Measurements from ENCODE around the gene KDM5B.

Gene KDM5B

DNA sequence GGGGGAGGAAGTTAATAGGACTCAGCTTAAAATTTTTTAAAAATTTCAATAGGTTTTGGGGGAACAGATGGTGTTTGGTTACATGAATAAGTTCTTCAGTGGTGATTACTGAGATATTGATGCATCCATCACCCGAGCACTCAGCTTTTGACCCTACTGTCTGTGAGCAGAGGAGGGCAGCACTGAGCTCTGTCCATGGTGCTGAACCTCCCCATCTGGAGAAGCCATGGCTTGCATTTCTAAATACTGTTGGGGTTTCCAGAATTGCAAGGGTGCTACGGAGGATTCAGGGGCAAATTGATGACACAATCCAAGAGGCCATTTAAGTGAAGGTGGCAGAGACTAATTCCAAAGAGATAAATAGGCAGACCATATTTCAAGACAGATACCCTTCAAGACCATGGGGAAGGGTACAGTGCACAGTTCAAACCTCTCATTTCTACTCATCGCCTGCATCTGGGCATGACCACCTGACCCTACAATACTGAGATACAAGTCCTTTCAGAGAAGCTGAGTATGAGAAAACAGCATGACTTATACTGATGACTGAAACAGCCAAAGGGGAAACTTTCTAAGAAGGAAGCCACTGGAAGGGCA, 115.2 kb downstream of the KDM5B start:
- no peak overlapping the region for H3K4me3 ChIP-seq

DNA sequence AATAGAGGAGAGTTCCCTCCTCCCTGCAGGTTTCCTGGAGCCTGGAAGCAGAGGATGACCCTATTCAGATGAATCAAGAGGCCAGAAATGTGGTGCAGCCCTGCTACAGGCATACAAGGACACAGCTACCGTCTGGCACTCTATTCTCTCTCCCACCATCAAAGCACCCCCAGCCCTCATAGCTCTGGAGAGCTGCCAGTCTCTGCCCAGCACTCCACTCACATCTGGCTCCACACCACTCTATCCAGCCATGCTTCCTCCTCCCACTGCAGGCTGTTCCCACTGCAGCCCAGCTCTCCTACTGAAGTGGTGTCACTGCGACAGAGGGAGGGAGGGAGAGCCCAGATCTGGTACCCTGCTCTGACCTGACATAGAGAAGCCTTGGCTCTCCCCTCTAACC, 116.4 kb downstream of the KDM5B start:
- Histone ChIP-seq H3K4me3 (no peak overlapping the region), H3K27ac (no peak overlapping the region)

More for the DNA sequence above, 115.2 kb downstream of the KDM5B start:
- H3K27ac ChIP-seq, result no peak overlapping the region

DNA sequence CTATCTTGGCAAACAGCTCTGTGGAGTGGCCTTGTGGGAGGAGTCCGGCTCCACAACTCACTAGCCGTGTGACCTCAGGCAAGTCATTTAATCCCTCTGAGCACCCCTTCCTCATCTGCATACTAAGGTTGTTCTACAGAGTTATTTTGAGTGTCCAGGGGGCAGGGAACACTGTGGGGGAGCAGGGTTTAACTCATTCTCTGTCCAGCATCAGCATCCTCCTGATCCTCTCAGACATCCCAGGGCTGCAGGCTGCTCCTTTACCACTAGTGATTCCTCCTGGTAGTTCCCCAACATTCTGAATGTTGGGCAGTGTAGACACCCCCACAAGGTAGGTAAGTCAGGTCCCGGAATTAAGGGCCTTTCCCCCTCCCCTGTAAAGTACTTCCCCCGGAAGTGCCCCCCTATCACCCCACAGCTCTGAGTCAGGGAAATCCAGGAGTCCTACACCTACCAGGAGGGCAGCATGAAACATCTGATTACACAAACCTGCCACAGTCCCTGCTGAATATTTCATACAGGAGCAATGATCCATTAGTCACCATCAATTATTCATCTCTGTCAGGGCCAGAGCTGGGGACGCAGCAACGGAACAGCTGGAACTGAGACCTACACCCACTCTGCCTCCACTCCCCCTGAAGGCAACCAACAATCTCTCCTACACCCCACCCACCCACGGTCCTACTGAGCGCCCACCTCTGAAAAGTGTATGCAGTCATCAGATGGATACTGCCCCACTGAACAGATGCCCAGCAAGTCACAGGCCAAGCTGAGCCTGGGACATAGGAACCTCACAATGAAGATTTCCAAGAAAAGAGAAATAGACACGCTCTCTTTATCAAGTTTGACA, 118.5 kb downstream of the KDM5B start:
- Histone ChIP-seq H3K27ac (no peak overlapping the region), H3K4me3 (no peak overlapping the region)

DNA sequence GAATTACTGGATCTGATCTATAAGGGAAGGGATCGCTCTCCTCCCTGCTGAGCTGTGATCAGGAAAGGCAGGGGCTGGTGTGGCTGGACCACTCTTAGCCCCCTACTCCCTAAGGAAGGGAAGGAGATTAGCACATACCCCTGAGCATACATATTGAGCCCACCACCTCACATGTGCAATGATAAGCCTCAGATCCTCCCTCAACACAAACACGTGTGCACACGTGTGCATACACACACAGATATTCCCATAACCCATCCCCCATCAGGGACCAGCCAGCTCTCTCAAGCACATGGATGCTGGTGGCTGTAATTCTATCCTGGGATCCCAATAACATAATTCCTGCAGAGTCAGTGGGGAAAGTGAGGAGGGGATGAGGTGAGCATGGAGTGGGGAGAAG, 119.1 kb downstream of the KDM5B start:
- no peak overlapping the region for H3K4me3 ChIP-seq

DNA sequence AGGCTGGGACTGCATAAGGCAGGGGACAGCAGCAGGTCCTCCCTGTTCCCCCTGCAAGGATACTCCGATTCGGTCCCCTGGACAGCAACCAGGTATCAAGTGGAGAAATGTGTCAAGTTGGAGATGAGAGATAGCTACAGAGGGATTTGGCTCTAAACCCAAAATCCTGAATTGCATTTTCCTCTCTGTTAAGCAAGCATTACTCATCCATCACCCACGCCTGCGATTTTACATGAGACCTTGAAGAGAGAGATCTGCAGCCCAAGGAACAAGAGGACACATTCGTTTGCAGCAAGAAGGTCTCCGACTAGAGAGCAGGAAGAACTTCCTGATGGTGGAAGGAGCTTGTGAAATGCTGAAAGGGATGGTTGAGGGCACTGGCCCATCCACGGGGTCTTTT, 119.8 kb downstream of the KDM5B start:
- Histone ChIP-seq H3K27ac (no peak overlapping the region), H3K4me3 (no peak overlapping the region)

More for the DNA sequence above, 119.1 kb downstream of the KDM5B start:
- H3K27ac ChIP-seq, result no peak overlapping the region

DNA sequence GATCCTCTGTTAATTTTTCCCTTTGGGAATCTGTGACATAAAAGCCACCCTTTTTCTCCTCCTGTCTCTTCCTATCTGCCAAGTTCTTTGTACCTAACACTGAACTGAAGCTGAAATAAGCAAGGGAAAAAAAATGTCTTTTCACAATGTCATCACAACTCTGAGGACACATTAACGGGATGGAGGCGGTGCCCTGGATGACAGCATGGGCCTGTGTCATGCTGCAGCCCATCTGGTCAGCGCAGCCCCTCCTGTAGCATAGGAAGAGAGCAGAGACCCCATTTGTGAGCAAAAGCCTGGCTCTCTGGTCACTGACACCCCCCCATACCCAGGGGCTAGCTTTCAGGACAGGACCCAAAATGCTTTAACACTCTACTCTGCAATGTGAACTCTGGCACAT, 120.4 kb downstream of the KDM5B start:
- no peak overlapping the region for H3K27ac ChIP-seq

DNA sequence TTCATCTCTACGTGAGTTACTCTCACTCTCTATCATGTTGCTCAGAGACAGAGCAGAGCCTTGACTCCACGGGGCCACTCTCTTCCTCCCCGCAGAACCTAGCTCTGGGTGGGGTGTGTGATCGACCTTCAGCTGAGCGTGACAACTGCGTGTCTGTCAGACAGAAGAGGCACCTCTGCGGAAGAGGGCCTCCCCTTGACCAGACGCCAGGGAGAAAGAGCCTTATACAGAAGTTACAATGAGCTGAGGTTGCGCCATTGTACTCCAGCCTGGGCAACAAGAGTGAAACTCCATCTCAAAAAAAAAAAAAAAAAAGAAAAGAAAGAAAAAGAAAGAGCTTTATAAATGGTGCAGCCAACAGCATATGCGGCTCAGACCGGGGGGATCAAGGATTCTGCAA, 120.9 kb downstream of the KDM5B start:
- no peak overlapping the region for H3K4me3 ChIP-seq
- no peak overlapping the region for H3K27ac ChIP-seq

More for the DNA sequence above, 120.4 kb downstream of the KDM5B start:
- H3K4me3 ChIP-seq, result no peak overlapping the region

DNA sequence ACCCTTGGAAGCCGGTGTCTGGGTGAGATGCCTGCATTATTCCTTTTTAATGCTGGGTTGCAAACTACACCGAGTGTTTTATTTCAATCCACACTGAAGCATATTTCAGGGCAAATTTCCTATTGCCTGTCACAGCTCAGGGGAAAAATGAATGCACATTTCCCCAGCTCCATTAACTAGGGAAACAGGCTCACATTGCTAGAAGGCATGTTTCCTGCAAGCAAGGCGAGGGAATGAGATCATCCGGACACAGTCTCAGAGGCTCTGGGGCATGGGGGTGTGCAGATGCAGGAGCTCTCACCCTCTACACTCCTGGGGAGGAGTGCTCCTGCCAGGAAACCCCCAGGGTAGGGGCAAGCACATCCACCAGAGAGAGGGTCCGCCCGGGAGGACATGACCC, 122.6 kb downstream of the KDM5B start:
- Histone ChIP-seq H3K4me3 (no peak overlapping the region), H3K27ac (no peak overlapping the region)

DNA sequence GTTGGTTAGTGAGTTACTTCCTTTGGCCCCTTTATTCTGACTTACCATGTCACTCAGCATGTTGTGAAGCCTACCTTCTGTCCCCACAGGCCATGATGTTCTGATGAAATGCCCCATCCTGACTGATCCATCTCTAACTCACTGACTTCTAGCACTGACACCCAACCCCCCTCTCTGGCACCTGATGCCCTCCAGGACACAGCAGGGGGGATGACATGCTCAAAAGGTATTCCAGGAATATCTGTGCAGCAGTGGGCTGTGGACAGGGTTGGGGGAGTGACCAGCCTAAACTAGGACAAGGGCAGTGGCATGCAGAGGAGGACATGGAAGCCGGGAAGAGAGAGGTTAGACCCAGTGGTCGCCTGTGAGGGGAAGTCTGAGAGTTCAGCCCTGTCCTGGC, 123.5 kb downstream of the KDM5B start:
- no peak overlapping the region for H3K4me3 ChIP-seq
- no peak overlapping the region for H3K27ac ChIP-seq

DNA sequence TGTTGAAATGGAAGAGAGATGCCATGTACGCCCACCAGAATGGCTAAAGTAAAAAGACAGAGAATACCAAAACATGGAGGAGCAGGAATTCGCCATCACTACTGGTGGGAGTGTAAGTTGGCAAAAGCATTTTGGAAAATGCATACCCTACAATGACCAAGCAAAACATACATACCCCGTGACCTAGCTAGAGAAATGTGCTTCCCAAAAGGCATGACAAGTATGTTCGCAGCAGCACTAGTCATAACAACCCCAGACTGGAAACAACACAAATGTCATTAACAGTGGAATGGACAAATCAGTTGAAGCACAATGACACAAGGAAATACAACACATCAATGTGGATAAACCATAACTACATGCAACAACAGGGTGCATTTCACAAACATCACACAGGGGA, 125.2 kb downstream of the KDM5B start:
- Histone ChIP-seq H3K4me3 (no peak overlapping the region), H3K27ac (no peak overlapping the region)

DNA sequence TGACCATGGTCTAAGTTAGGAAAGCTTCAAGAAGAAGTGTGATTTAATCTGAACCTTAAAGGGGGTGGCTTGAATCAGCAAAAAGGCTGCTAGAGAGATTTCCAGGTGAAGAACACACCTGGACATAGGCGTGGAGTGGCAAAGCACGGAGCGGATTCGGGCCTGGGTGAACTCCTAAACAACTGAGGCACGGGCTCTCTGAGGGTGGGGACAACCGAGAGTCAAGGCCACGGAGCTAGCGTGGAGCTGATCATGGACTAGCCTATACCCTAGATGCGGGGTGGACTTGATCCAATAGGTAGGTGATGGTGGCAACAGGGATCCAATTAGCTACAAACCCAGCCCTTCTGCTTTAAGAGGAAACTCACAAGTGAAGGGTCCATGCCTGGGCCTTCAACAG, 125.7 kb downstream of the KDM5B start:
- no peak overlapping the region for H3K27ac ChIP-seq
- no peak overlapping the region for H3K4me3 ChIP-seq

DNA sequence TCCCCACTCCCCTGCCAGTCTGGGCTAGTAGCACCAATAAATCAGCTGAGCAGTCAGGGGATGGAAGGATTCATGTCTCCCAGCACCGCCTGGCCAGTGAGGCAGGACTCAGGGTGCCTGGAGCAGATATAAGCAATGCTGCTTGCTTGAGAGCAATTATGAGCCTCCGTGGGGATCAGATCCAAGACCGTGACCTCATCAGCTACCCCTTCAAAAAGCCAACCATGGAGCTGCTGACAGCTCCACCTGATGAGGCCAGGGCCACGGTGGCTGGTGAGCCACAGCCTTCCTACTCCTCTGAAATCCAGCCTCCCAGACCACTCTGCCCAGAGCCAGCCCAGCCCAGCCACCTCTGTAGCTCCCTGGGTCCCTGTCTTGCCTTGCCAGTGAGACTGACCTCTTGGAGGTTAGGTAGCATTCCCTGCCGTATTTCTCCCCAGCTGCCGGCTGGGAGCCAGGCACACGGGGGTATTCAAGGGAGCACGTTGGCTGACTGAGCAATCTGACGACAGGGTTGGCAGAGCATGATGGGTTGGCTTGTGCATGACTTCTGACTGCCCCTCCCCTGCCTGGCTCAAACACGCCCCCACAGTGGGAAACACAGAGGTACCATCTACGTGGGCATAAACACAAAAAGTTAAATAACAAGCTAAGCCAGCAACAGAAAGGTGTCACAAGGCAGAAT, 126.3 kb downstream of the KDM5B start:
- Histone ChIP-seq H3K4me3 (no peak overlapping the region), H3K27ac (no peak overlapping the region)

DNA sequence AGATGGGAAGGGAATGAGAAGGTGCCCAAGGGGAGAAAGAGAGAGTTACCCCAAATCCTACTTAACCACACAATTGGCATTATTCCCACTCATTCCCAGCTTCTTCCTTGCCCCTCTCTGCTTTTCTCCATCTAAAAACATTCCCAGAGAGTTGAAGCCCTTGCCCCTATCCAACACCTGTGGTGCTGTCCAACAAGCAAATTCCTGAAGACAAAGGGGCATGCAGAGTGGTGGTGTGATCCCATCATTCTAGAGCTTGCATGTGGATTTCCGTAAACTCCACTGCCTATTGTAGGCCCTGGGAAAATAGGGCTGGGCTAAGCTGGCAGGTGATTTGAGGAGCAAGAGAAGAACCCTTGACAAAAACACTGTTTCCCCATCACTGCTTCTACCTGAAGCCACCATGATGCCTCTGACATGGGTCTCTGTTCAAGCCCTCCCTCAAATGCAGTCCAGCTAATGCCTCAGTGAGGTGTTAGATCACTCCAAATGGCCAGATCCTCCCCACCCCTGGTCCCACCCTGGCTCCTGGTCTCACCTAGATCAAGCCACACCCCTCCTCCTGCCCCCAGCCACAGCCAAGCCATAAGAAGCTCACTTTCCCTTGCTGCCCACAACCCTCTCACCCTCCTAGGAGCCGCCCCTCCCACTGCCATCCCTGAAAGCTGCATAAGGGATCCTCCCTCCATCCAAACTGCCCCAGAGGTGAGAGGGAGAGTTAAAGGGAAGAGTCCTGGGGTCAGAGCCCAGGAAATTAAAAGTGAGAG, 127.5 kb downstream of the KDM5B start:
- Histone ChIP-seq H3K4me3 (no peak overlapping the region), H3K27ac (no peak overlapping the region)

DNA sequence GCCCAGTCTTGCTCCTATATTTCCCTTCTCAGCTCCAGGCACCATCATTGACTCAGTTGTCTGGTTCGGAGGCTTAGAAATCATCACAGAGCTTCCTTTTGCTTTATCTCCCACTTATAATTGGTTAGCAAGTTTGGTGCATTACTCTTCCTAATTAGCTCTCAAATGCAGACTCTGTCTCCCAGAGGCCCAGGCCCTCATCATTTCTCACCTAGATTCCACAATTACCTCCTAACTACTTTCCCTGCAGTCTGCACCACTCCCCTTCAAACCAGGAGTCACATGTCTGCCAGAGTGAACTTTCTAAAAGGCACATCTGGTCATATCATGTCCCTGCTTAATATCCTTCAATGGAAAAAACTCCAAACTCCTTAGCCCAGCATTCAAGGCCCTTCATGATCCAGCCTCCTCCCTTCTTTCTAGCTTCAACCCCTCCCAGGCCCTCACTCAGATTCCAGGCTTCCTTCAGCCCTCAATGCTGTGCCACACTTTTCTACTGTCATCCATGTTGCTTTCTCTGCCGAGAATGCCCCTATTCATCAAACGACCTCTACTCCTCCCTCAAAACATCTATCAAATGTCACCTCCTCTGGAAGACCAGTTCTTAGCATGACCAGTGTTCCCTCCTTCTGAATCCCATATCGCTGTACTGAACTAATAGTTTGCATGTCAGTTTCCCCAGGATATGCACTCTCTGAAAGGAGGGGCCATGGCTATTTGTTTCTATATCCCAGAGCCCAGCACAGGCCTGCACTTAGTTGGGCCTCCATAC, 128.6 kb downstream of the KDM5B start:
- Histone ChIP-seq H3K27ac (no peak overlapping the region), H3K4me3 (no peak overlapping the region)

DNA sequence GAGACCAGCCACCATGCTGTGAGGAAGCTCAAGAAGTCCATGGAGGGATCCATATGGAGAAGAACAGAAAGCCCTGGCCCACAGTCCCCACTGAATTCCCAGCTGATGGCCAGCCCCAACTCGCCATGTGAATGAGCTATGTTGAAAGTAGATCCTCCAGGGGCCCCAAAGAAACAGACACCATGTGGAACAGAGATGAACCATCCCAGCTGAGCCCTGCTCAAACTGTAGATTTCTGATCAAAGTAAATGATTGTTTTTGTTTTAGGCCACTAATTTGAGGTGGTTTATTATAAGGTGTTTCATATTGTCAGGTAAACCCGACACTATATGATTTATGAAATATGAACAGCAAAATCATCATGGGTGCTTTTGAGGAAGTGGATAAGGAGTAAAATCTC, 130.8 kb downstream of the KDM5B start:
- Histone ChIP-seq H3K27ac (no peak overlapping the region), H3K4me3 (no peak overlapping the region)
